Tibial artery (tissue), 4 donors: Measurements from ENCODE around the gene TFF2.

Experiments used
- DNase-seq, 2 donors: peaks; one replicate each; pipeline ENCODE4 v3.0.0-alpha.2; 2019
- H3K27ac ChIP-seq, 2 donors: fragments of 200-600 bp; sonication (generic) in 1 of 2; 1 replicate in 1 of 2; 2 replicates in 1 of 2; pipeline ENCODE4 v1.5.1; 2018 to 2019; ENCODE audit warnings: mild to moderate bottlenecking in 1 of 2
- H3K27me3 ChIP-seq, 2 donors: fragments of 200-600 bp; sonication (generic) in 1 of 2; one replicate each; pipeline versions ENCODE4 v1.5.1 to v1.6.0; 2016 to 2019
- H3K36me3 ChIP-seq, 3 donors: fragments of 200-600 bp; sonication (generic) in 2 of 3; one replicate each; pipeline ENCODE4 v1.5.1; 2016 to 2019; ENCODE audit warnings: mild to moderate bottlenecking in 2 of 3
- H3K4me1 ChIP-seq, 4 donors: fragments of 200-600 bp; sonication (generic) in 2 of 4; 1 replicate in 3 of 4; 2 replicates in 1 of 4; pipeline ENCODE4 v1.5.1; 2016 to 2019
- H3K4me3 ChIP-seq, 2 donors: fragments of 200-600 bp; sonication (generic) in 1 of 2; 1 replicate in 1 of 2; 2 replicates in 1 of 2; pipeline ENCODE4 v1.5.1; 2018 to 2019; ENCODE audit warnings: mild to moderate bottlenecking in 2 of 2
- H3K9me3 ChIP-seq, 3 donors: fragments of 200-600 bp; sonication (generic) in 1 of 3; one replicate each; pipeline ENCODE4 v1.5.1; 2016 to 2019
- CTCF ChIP-seq, 2 experiments: fragments of 200-600 bp in 1 of 2; fragments of 450-650 bp in 1 of 2; IDR thresholded peaks; one replicate each; pipeline ENCODE4 v1.5.1; 2017 to 2019; ENCODE audit warnings: antibody characterized with exemption in 2 of 2, mild to moderate bottlenecking in 1 of 2, moderate library complexity in 1 of 2
- intact Hi-C: fragments of 100-400 bp; cut with DNase I; formaldehyde crosslinking; loops from one replicate; pipeline ENCODE4 v1.15.0; 2023; ENCODE audit warnings: low total_unique reads

Gene TFF2

GRCh38 chr21:42330380-42331371 is 20.1 kb downstream of the TFF2 start:
- DNase-seq, result no peak
- H3K9me3 ChIP-seq, result peaks cover 0 to 10% (median 0%) of the 10 kb centered on the region in 3 donors
- no peak overlapping the region for H3K4me3 ChIP-seq
- intact Hi-C loops, result no loop called here
- H3K36me3 ChIP-seq, result no peaks in the 10 kb centered on the region
- TF ChIP-seq CTCF (IDR thresholded peaks at IDR 0.05), result no peak
- no peak overlapping the region for H3K27ac ChIP-seq
- H3K4me1 ChIP-seq, result no peaks in the 10 kb centered on the region
- H3K27me3 ChIP-seq, result peaks cover 0 to 30% of the 10 kb centered on the region in 2 donors

- DNase-seq, result no peak
- TF ChIP-seq CTCF (IDR thresholded peaks at IDR 0.05), result no peak
- H3K36me3 ChIP-seq, result no peaks in the 10 kb centered on the region
- peaks cover 0 to 16% of the 10 kb centered on the region in 2 donors for H3K27me3 ChIP-seq
- H3K4me1 ChIP-seq, result no peaks in the 10 kb centered on the region
- intact Hi-C loops, result no loop called here
- no peak overlapping the region for H3K27ac ChIP-seq
- H3K4me3 ChIP-seq, result no peak overlapping the region
- no peaks in the 10 kb centered on the region for H3K9me3 ChIP-seq
Observed at GRCh38 chr21:42324896-42325295, 25.9 kb downstream of the TFF2 start.

GRCh38 chr21:42321845-42322244 is 28.9 kb downstream of the TFF2 start:
- intact Hi-C loops, result no loop called here
- no peaks in the 10 kb centered on the region for H3K4me1 ChIP-seq

GRCh38 chr21:42321231-42321630 is 29.6 kb downstream of the TFF2 start:
- DNase-seq, result no peak
- Histone ChIP-seq H3K27me3 (peaks cover 0 to 40% of the 10 kb centered on the region in 2 donors), H3K27ac (no peak overlapping the region), H3K36me3 (no peaks in the 10 kb centered on the region), H3K9me3 (no peaks in the 10 kb centered on the region), H3K4me1 (no peaks in the 10 kb centered on the region), H3K4me3 (no peak overlapping the region)
- no peak for TF ChIP-seq CTCF (IDR thresholded peaks at IDR 0.05)
- intact Hi-C loops, result no loop called here

More at GRCh38 chr21:42321845-42322244, 28.9 kb downstream of the TFF2 start:
- no peak for TF ChIP-seq CTCF (IDR thresholded peaks at IDR 0.05)
- Histone ChIP-seq H3K36me3 (no peaks in the 10 kb centered on the region), H3K4me3 (no peak overlapping the region), H3K9me3 (no peaks in the 10 kb centered on the region), H3K27me3 (peaks cover 0 to 38% of the 10 kb centered on the region in 2 donors), H3K27ac (no peak overlapping the region)
- DNase-seq, result no peak

- Histone ChIP-seq H3K36me3 (no peaks in the 10 kb centered on the region), H3K4me1 (no peaks in the 10 kb centered on the region), H3K4me3 (no peak overlapping the region), H3K9me3 (no peaks in the 10 kb centered on the region), H3K27ac (no peak overlapping the region), H3K27me3 (peaks cover 0 to 40% of the 10 kb centered on the region in 2 donors)
- DNase-seq, result no peak
- no peak for TF ChIP-seq CTCF (IDR thresholded peaks at IDR 0.05)
- intact Hi-C loops, result no loop called here
Observed at GRCh38 chr21:42320791-42321190, 30.0 kb downstream of the TFF2 start.
